GM18870 (cell line): ENCODE results near the gene EVL.

Experiments
- ATAC-seq: cut with Tn5 transposase; IDR thresholded peaks from one replicate; pipeline ENCODE4 v1.9.1; 2021; ENCODE audit warnings: moderate library complexity; ENCODE audit not compliant: unreplicated experiment

The EVL gene

GRCh38 chr14:100080206-100080605, 15.0 kb downstream of the EVL start:
- no peak for ATAC-seq

DNA sequence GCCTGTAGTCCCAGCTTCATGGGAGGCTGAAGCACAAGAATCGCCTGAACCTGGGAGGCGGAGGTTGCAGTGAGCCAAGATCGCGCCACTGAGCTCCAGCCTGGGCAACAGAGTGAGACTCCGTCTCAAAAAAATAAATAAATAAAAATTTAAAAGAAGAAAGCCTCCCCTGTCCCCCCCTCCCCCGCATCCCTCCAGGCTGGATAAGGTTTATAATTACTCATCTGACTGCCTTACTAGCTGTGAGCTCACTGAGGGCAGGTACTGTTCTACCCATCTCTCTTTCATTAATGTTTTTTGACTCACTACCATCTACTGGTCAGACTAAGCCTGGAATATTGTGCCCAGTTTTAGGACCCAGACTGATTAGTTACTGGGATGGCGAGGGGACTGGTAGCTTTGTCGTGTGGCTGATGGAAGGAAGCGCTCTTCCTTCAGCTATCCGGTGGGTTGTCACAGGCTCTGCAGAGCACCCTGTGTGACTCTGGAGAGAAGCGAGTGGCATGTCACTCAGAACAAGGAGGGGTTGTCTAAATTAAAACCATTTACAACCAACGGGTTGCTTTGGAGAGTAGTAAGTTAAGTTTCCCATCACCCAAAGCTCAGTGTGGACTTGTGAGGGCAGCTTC, 16.9 kb downstream of the EVL start:
- no peak for ATAC-seq

DNA sequence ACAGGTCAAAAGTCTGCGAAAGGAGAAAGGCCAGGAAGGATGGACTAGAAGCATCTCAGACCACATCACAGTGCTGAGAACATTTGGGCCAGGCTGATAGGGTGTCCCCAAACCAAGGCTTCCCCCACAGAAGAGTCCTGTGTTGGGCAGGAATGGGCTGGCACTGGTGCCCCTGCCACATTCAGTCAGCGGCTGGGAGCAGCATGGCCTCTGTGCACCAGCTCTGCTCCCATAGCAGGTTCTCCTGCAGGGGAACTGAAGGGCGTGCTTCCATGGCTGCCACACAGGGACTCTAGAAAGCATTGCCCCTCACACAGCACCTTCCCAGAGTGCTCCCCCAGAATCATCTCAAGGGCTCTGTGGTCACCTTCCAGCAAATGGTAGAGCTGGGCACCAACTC, 17.5 kb downstream of the EVL start:
- no peak for ATAC-seq

DNA sequence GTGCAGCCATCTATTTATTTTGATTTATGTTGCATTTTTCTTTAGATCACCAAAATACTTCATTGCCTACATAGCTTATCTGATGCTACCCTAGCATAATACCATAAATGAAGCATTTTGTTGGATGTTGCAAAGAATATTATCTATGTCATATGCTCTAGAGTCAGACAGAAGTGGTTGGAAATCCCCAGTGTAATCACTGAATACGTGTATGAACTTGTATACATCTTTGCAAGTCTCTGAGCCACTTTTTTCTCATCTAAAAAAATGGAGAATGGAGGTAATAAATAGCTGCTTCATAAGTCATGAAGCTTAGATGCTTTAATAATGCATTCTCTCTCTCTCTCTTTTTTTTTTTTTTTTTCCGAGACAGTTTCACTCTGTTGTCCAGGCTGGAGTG, 18.5 kb downstream of the EVL start:
- ATAC-seq, result no peak

DNA sequence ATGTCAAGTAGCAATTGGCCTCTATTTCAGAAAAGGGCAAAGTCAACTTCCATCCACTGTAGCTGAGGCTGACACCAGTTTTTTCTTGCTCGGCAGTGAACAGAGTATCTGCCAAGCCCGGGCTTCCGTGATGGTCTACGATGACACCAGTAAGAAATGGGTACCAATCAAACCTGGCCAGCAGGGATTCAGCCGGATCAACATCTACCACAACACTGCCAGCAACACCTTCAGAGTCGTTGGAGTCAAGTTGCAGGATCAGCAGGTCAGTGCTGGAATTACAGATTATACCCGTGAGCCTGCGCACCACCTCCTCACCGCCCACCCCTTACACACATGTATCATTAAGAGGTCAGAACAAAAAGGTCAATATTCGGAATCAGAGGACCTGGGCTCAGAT, 19.4 kb downstream of the EVL start:
- ATAC-seq, result no peak

DNA sequence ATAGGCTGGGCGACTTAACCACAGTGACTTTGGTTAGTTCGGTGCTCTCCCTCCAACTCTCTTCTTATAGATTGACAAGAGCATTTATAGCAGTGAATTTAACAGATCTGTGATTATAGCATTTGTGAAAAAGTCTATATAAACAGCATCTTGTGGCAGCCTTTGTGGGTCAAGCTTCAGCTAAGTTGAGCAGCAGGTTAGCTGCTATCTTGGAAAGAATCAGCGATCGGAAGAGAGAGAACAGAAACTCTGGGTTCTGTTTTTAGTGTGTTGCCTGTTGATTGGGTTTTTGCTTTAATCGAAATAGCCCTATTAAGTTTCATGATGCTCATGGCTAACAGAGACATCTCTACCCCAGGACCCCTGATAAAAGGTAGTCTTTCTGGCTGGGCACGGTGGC, 20.2 kb downstream of the EVL start:
- no peak for ATAC-seq

DNA sequence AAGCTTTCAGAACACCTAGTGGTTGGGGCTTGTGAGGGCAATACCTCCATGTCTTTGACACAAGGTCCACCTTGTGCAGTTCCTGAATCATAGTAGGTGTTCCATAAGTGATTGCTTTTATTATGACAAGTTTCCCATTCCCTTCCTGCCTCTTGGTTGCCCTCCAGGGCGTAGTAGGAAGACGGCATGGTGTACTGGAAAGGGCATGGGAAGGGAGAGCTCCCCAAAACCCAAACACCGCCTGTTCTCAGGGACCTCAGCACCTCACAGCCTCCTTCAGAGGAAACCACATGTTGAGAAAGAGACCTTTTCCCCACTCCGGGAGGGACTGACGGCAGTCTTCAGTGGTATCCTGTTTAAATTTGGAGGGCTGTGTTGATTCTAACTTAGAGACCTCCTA, 21.1 kb downstream of the EVL start:
- ATAC-seq, result no peak

DNA sequence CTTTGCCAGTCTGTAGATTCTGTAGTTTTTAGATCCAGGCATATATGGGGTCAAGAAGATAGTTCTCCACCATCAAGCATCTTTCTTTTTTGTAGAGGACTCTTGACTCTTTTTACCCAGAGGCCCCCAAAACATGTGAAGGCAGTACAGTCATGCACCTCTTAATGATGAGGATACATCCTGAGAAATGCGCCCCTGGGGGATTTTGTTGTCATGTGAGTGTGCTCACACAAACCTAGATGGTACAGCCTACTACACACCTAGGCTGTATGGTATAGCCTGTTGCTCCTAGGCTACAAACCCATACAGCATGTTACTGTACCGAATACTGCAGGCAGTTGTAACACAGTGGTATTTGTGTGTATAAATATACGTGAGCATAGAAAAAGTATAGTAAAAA, 23.0 kb downstream of the EVL start:
- ATAC-seq, result no peak

DNA sequence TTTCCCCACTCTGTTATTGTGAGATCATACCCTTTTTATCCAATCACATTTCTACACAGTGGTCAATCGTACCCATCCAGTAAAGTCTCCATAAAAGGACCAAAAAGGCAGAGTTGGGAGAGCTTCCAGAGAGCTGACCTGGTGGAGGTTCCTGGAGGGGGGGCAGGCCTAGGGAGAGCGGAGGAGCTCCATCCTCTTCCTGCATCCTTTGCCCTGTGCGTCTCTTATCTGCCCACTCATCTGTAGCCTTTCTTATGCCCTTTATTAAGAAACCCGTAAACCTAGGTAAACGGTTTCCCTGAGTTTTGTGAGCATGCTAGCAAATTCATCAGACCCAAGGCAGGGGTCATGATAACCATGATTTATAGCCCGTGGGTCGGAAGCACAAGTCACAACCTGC, 26.2 kb downstream of the EVL start:
- ATAC-seq, result no peak

DNA sequence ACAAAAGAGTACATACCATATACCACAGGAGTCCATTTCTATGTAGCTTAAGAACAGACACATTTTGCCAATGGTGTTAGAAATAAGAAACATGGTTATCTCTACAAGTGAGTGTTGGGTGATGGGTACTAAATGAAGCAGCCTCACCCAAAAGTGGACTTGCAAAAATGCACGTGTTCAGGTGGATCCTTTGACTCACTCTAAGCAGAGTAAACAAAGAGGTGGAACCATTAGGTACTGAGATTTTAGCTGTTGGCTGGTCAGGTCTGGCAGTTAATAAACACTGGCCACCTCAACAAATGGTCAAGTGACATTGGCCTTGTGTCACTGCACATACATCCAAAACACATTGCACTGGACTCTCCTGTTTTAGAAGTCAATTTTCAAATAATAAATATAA, 27.6 kb downstream of the EVL start:
- ATAC-seq, result no peak

DNA sequence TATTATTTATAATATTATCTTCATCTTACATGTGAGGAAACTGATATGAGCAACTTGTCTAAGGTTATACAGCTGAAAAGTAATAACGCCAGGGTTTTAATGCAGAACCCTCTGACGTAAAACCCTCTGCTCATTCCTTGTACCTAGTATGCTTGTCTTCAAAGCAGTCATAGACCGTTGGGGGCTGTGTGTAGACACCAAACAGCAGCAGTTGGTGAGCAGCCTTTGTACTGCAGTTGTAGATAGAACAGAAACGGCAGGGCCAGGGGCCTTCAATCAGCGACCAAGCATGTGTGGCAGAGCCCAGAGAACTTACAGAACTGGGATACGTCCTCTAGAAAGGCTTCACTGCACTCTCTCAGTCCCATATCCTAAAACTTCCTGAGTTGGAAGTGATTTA, 28.1 kb downstream of the EVL start:
- no peak for ATAC-seq

DNA sequence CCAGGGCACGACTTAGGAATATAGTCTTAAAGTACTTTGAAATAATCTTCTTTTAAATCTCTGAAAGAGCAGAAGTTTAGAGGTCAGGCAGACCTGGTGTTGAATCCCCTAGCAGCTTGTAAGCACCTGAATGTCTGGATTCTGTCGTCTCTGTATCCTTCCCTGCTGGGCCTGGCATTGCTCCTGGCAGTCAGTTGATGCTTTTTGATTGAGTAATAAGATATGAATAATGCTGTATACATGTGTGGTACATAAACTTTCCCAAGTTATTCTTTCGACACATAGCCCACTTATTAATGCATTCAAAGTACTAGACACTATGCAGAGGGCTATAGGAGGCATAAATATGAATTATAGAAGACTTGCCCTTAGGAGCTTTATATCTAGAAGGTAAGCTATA, 31.4 kb downstream of the EVL start:
- no peak for ATAC-seq

DNA sequence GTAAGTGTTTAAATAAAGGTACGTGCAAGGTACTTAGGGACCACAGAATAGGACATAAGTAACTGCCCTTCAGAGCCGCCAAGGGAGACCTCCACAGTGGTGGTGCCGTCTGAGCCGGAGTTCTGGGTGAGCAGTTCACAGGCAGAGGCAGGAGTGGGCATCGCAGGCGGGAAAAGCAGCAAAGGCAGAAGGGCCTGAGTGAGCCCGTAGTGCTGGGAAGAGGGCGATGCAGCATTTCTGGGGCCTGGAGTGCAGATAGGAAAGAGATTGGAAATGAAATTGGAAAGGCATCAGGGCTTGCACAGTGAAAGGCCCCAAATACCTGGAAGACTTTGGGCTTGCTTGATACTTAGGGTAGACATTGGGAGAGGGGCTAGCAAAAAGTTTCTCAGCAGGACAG, 32.9 kb downstream of the EVL start:
- ATAC-seq, result no peak

DNA sequence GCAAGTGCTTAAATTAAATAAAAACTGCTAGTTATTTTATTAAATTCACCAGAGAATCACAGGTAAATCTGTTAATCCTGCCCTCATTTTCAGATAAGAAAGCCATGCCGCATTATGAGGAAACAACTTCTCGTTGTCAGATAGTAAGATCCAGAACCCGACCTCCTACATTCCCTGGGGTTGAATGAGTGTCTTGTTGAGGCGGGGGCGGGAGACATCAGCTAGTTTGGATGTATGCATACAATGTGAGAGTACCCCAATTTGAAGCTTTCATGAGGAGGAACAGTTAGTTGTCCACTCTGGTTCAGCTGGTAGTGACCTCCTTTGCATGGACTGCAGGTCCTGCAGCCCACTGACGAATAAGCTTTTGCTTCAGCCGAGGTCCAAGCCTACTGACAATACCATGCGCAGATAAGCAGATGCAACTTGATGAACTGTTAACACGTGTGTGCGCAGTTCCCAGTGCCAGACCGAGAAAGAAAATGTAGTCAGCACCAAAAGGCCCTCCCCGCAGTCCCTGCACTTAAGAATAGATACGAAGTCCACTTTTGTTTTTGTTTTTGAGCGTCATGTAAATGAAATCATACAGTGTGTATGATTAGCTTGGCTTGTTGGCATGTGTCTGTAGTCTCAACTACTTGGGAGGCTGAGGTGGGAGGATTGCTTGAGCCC, 34.9 kb downstream of the EVL start:
- no peak for ATAC-seq

DNA sequence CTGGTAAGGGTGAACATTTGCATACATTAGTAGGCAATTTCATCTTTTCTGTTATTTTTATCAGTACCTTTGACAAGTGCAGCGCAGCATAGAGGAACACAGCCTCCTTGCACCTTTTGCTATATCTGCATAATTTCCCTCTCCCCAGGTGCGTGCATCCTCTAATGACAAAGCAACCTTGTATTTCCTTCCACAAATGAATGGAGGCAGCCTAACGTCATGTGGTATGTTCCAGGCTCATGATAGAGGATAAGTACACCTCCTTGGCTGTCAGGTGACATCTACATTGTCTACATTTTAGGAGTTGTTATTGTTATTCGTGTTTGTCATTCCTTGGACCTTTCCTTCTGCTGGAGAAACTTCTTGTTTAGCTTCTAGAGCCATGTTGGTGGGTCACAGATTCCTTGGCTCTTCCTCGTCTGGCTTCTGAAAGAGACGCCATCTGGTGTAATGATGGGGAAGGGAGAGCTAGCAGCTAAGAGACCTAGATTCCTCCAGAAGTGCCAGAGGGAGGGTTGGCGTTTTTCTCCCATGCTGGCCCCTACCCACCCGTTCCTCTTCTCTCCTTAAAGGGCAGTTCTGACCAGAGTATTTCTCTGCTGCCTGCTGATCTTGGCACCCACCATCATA, 37.0 kb downstream of the EVL start:
- no peak for ATAC-seq

DNA sequence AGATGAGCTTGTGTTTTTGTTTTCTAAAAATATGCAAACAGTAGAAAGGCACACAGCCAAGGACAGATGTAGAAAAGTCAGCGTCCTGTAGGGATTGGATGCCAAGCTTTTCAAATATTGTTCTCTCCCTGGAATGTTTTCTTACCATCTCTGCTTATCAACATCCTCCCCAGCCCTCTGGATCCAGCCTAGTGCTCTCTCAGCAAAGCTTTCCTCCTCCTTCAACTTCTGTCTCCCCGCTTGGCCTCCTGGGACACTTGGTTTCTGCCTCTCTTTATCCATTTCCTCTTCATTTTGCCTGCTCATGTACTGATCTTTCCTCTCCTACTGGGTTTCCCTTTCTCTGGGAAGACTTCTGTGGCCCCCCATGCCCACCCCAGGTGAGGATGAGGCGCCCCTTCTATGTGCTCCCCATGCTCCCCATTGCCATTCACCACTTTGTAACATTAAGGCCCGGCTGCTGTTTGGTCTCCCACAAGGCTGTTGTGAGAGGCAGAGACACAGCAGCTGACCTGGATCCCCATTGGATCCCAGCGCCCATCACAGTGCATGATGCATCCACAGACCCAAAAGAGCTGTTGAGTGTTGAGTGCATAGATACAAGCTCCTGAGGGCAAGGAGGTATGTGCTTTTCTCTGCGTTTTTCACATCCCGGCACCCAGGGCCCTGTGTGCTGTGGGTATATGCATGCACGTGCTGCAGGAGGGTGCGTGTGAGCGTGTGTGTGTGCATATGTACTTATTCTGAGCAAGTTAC, 38.2 kb downstream of the EVL start:
- no peak for ATAC-seq

- ATAC-seq, result no peak
Observed at GRCh38 chr14:100104006-100104352, 38.8 kb downstream of the EVL start.

DNA sequence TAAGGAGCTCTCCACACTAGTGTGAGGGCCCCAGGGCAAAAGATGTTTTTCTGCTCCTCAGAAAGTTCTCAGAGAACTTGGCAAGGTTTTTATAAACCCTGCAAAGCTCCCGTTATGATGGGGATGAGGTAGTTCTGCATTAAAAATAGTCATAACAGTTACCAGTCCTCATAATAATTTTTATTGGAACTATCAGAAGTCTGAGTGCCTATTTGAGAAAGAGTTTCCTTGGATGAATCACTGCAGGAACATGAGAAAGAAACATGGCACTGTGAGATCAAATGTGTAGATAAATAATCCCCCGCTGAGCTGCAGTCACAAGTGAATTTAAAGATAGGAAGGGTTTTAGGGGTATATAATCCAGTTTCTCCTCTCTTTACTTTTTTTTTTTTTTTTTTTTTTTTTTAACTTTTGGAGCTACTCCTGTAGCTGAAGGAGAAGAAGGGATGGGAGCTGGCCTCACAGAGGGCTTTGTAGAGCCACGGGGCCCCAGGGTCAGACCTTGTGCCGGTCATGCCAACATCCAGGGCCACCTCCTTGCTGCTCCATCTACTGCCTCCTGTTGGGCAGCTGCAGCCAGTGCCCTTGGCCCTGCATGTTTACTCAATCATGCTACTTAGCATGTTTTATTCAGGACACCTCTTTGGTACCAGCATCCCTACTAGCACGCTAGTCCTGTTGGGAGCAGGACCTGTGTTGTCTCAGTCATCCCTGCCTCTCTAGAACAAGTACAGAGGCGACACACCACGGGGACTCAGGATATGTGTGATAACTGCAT, 39.5 kb downstream of the EVL start:
- ATAC-seq, result no peak

DNA sequence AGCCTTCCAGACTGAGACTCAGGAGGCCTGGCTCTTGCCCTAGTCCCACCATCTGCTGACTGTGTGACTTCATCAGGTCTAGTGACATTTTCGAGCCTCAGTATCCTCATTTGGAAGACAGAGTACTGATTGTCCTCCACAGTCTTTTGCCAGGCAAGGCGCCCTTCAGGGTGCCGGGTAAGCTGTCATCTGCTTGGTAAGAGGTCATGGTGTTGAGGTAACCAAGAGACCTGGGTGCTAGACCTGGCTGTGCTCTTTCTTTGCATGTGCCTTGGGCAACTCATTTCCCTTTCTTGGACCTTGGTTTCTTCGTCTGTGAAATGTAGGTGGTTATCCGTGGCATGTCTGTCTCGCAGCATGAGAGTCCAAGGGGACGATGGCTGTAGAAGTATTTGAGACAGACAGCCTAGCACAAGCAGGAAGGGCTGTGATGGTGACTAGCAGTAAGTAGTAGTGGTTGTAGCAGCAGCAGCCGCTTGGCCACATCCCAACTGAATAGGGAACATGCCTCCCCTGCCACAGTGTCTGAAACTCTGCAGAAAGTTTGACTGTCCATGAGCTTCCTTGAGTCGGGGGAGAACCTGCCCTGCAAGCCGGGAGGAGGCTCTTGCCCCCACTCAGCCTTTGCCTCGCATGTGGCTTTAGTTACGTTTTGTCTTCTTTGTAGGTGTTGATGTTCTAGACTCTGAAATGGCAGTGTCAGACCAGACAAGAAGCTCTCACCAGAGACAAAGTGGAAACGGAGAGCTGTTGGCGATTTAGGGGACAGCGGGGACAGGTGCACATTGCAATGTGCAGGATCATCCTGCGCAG, 40.3 kb downstream of the EVL start:
- no peak for ATAC-seq
